GM21619 (cell line): Measurements from ENCODE around the gene RNASE8.
"Not testable (repeated sequence)": the region's sequence is repeated elsewhere in the genome, so short reads cannot be mapped to it uniquely, and the experiment has no call there.

Source experiments
- ATAC-seq: cut with Tn5 transposase; IDR thresholded peaks from one replicate; pipeline ENCODE4 v1.9.1; 2021; ENCODE audit not compliant: unreplicated experiment

The RNASE8 gene

GRCh38 chr14:21029917-21030316, 27.7 kb upstream of the RNASE8 start, which contains the start of gene TPPP2:
TSS of gene TPPP2 (plus strand) at chr14:21030217. CDS start at chr14:21030582, 365 bp downstream.
- no peak for ATAC-seq

DNA sequence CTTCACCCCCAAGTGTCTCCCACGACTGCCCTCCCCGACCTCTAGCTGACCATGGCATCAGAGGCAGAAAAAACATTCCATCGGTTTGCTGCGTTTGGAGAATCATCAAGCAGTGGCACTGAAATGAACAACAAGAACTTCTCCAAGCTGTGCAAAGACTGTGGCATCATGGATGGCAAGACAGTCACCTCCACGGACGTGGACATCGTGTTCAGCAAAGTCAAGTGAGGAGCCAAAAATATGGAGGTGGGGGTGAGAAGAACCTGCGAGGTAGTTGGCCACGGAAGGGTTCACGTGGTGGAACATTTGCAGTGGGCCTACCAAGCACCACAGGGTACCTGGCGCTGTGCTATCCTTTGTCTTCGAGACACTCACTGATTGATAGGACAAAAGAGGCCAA, 27.1 kb upstream of the RNASE8 start:
- ATAC-seq, result no peak

DNA sequence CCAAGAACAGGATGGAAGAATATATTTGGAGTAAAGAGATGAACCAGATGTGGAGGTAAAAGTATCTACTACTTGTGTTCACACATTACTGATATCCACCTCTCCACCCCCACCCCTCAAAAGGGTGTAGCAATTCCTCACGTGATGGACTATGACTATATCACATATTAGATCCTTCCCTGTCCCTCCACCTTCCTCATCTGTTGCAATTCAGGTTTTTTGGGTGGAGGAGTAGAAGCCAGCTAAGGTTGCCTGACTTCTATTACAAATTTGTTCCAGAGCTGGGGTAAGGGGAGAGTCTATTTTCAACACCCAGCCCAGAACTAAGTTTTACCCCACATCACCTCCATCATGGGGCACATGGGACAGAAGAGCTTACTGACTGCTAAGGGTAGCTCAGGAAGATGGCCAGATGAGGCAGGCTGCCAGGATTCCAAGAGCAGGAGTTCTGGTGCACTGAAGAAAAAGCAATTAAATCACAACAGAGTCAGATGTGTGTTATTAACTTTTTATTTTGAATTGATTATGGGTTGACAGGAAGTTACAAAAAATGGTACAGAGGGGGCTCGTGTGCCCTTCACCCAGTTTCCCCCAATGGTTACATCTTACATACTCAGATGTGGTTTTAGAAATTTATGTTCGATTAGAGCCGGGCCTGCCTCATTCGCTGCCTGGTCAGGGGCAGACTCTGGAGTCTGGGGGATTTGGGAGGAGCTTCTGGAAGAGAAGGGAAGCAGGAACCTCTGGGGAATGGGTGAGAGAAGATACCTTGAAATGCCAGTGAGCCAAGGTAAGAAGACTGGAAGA, 25.1 kb upstream of the RNASE8 start:
- ATAC-seq, result no peak

GRCh38 chr14:21033133-21033698, 24.4 kb upstream of the RNASE8 start:
- ATAC-seq, result no peak

DNA sequence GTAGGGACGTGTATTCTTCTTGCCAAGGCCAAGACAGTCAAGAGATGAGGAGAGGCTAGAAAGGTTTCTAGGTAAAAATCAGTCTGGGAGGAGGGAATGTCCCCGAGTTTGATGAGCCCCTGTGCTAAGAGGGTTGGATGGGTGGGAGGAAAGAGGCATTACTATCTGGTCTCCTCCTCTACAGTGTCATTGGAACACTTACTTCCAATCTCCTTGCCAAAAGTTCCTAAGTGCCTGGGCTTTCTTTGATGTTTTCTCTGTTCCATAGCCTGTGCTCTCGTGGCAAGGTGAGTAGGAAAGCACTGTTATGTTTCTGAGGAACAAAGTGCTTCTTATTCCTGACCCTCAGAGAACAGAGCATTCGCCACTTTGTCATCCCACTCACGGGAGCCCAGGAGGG, 22.9 kb upstream of the RNASE8 start, which contains the start of gene RNASE13:
TSS of gene RNASE13 (minus strand) at position 101 of the 400 bp plus-strand sequence. CDS start 519 bp downstream, outside the sequence.
- no peak for ATAC-seq

DNA sequence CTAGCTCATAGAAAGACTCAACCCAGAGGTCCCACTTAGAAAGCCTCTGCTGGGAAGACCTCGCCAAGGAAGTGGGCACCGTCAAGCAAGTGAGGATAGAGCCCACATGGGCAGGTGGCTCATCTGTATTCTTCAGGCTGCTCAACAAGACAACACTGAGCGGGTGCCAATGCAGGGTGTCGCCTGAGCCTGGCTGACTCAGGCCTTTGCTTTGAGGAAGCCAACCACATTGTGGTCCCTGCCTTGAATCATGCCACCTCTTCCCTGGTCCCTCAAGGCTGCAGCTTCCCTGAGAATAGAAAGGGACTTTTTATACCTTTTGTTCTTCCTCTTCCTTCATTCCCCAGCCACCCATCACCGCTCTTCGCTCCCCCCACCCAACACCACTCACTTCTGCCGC, 20.9 kb upstream of the RNASE8 start:
- ATAC-seq, result no peak

DNA sequence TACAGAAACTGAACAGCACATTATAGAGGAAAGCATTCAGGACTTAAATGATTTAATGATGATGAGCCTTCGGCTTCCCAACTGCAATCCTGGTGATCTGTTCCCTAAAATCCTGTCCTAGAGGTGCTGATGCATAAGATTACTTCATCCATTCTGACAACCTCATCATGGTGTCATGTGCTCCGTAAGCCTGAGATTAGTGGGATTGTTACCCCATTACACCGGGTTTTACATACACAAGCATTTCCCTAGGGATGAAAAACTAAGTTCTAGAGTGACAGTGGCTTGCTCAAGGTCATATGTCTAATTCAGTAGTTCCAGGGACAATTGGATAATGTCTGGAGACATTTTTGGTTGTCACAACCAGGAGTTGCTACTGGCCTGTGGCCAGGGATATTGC, 20.5 kb upstream of the RNASE8 start:
- ATAC-seq, result no peak

DNA sequence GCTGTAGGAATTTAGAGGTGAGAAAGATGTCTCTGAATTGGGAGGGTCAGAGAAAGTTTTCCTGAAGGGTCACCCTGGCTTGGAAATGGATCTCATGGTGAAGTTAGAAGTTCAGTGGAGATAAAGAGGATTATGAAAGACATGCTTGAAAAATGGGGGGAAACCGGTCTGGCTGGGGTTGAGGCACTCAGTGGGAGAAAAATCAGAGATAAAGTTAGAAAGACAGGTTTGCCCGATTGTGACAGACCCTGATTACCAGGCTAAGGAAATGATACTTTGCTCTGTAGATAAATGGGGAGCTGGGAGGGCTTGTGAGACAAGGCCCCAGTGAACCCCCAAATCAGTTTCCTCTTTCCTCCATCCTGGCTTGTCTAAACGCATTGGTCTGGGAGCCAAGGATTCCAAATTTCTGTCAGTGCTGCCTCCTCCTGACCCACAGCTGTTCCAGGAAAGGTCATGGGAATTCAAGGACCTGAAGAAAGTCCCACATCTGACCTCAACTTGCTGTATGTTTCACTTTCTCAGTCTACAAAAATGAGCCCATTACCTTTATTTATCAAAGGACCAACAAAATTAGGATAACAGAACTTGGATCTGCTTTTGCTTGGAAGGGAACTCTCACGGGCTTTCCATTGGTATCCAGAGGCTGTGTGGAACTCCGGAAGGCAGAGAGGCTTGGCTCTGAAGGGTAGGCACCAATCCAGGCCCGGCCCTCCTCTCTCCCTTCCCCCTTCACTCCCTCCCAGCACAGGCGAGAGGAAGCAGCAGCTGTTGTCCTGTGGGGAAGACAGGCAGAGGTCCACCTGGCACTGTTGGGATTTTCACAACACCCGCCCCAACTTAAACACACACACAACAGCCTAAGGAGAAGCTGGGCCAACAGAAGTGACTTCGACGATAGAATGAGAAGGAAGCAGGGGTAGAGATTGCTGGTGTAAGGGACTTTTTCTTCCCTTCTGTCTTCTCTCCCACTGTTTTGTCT, 18.9 kb upstream of the RNASE8 start:
- no peak for ATAC-seq

DNA sequence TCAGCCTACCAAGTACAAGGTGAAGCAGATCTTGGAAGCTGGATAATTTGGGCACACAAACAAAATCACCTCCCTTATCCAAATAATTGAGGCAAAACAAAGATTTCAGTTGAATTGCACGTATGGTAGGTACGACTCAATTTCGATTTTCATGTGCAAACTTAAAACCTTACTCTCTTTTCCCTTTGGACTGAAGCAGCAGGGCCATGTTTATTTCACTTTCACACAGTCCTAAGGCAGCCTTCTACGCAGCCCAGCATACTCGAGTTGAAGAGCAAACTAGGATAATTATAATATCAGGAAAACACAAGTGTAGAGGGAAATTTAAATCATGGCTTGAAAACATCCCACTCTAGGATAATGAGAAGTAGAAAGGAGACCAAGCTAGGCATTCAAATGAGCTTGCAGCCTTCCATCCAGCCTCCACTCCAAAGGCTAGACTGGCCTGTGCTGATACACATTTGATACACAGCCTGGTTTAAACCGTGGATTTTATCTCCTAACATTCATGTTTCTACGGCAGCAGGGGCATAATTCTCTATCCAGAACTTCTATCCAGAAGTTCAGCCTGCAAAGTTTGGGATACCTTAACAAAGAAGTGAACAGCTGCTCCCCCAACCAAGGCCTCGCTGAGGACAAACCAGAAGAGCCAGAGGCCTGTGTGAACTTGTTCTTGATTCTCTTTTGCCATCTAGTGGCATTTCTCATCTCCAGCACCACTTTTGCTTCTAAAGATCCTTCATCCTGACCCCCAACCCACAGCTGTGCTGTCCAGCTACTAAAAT, 17.8 kb upstream of the RNASE8 start:
- ATAC-seq, result no peak

GRCh38 chr14:21040370-21040925, 17.2 kb upstream of the RNASE8 start:
- ATAC-seq, result no peak

DNA sequence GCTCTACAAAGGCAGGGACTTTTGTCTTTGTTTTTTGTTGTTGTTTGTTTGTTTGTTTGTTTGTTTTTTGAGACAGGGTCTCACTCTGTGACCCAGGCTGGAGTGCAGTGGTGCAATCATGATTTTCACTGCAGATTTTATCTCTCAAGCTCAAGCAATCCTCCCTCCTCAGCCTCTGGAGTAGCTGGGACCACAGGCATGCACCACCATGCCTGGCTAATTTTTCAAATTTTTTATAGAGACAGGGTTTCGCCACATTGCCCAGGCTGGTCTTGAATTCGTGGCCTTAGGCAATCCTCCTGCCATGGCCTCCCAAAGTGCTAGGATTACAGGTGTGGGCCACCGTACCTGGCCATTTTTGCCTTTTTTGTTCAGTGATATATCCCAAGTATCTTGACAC, 16.7 kb upstream of the RNASE8 start:
- ATAC-seq, result not testable (repeated sequence)

DNA sequence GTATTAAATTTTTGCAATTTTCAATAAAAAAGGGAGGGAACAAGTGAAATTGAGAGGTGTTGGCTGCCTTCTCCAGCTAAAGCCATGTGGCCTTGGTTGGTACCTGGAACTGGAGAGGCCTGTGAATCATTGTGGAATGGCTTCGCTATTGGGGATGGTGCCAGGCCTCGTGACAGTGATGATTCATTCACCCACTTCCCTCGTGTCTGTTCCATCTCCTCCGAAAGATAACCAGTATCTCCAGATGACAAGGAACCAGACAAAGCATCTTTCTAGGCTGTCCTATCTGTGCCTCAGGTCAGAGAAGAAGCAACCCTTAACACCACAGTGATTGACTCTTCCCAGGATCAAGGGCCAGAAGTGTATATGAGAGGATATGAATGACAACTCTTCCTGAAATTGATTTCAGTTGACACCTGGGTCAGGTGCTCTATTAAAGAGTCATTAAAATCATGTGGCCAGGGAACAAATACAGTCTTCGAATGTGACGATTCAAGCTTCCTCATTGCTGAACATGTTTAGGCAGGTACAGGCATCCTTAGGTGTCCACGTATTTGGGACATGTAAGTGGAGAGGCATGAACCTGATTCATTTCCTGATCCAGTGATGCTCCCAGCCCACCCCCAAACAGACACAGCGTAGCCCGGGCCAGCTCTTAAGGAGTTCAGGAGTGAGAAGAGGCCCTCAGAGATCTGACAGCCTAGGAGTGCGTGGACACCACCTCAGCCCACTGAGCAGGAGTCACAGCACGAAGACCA, 15.8 kb upstream of the RNASE8 start, which contains the start of gene RNASE7:
TSS of gene RNASE7 (plus strand) at position 687 of the 758 bp plus-strand sequence. CDS start 631 bp downstream, outside the sequence.
- no peak for ATAC-seq

- no peak for ATAC-seq
Observed at GRCh38 chr14:21042918-21043317, 14.7 kb upstream of the RNASE8 start.

- no peak for ATAC-seq
Observed at GRCh38 chr14:21043387-21043973, 14.1 kb upstream of the RNASE8 start.

DNA sequence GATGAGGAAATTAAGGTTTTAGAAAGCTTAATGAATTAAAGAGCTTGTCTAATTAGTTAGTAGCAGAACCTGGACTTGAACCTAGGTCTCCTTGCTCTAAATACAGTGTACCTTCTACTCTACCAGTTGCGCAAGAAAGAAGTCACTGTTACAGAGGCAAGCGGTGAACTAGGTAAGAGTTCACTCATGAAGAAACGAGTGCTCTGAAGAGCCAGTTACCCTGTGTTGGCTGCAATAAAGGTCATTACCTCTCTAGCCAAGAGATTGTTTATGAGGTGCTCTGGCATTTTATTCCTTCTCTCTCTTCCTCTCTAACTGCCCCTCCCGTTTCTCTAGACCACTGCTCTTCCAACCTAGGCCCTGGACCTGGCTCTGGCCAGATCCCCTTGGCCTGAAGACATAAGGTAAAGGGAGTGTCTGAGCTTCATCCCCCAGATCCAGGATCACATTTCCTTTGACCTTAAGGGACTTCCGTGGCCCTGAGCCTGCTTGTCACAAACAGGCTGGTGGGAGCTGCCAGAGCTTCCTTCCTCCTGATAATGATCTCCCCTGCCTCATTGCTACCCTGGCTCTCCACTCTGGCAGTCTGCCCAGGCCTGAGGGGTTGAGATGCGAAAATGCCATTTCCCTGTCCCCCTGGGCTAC, 13.5 kb upstream of the RNASE8 start:
- ATAC-seq, result no peak

DNA sequence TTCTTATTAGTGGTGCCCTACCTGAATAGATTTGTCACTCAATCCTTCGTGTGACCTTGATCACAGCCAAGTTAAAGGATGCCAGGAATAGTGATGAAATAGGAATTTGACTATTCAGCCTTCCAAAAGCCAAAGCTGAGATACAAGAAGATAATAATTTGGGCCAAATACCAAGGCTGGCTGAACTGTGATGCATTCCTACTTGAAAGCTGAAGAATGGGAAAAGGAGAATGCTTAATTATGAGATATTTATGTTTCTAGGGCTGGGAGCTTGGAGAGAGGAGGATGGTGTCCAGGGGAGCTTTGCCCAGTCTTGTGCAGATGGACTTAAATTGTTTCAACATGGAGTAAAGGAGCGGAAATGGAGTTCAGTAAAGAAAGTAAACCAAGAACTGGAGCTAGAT, 10.2 kb upstream of the RNASE8 start:
- no peak for ATAC-seq

GRCh38 chr14:21048638-21049037, 9.0 kb upstream of the RNASE8 start:
- no peak for ATAC-seq

- no peak for ATAC-seq
Observed at GRCh38 chr14:21049271-21049673, 8.3 kb upstream of the RNASE8 start.
